DOHH2 (cell line): ENCODE results near the gene SNX22.

ENCODE experiments used
- H3F3A ChIP-seq: fragments of 200-600 bp; sonication (generic), shearing (Covaris generic); 2 replicates; pipeline ENCODE4 v1.6.0; 2016; ENCODE audit warnings: antibody characterized with exemption, mild to moderate bottlenecking; ENCODE audit not compliant: control insufficient read depth, insufficient read depth
- H3K27ac ChIP-seq: fragments of 200-600 bp; sonication (generic); 2 replicates; pipeline ENCODE4 v1.5.1; 2014; ENCODE audit warnings: low read depth, mild to moderate bottlenecking, low read length, moderate library complexity
- H3K27me3 ChIP-seq: fragments of 200-600 bp; sonication (generic); 2 replicates; pipeline ENCODE4 v1.6.1; 2014; ENCODE audit warnings: mild to moderate bottlenecking, low read length, mixed read lengths; ENCODE audit not compliant: control insufficient read depth
- H3K36me3 ChIP-seq: fragments of 200-600 bp; sonication (generic); 2 replicates; pipeline ENCODE4 v1.6.1; 2014; ENCODE audit warnings: mild to moderate bottlenecking, low read length, moderate library complexity, mixed read lengths; ENCODE audit not compliant: control insufficient read depth
- H3K4me1 ChIP-seq: fragments of 200-600 bp; sonication (generic); 2 replicates; pipeline ENCODE4 v1.6.1; 2014; ENCODE audit warnings: mild to moderate bottlenecking, low read length, mixed read lengths; ENCODE audit not compliant: control insufficient read depth
- H3K4me2 ChIP-seq: fragments of 200-600 bp; sonication (generic); 2 replicates; pipeline ENCODE4 v1.6.0; 2014; ENCODE audit warnings: mild to moderate bottlenecking, low read length, moderate library complexity
- H3K4me3 ChIP-seq: fragments of 200-600 bp; sonication (generic); 2 replicates; pipeline ENCODE4 v1.5.1; 2014; ENCODE audit warnings: mild to moderate bottlenecking, low read length, mixed read lengths
- H3K79me2 ChIP-seq: fragments of 200-600 bp; sonication (generic); 2 replicates; pipeline ENCODE4 v1.6.1; 2014; ENCODE audit warnings: mild to moderate bottlenecking, low read length, mixed read lengths; ENCODE audit not compliant: control insufficient read depth
- H3K9me2 ChIP-seq: fragments of 200-600 bp; sonication (generic); replicated peaks from 2 replicates; pipeline ENCODE4 v1.6.1; 2014; ENCODE audit warnings: mild to moderate bottlenecking, low read length, mixed read lengths; ENCODE audit not compliant: control insufficient read depth
- H3K9me3 ChIP-seq: fragments of 200-600 bp; sonication (generic); 2 replicates; pipeline ENCODE4 v1.6.1; 2014; ENCODE audit warnings: antibody characterized with exemption, low read length, mixed read lengths; ENCODE audit not compliant: control insufficient read depth, insufficient read depth
- H4K20me1 ChIP-seq: fragments of 200-600 bp; sonication (generic); 2 replicates; pipeline ENCODE4 v1.6.0; 2014; ENCODE audit warnings: low read depth, mild to moderate bottlenecking, antibody characterized with exemption, low read length, moderate library complexity; ENCODE audit not compliant: control insufficient read depth, insufficient read depth
- EZH2phosphoT487 ChIP-seq: fragments of 200-600 bp; sonication (generic); IDR thresholded peaks from 2 replicates; pipeline ENCODE4 v1.6.1; 2017; ENCODE audit warnings: borderline replicate concordance, mild to moderate bottlenecking, antibody characterized with exemption, low read length, moderate library complexity, mixed read lengths
- TF ChIP-seq, protein P1 (sequence below): fragments of 200-600 bp; sonication (generic); IDR thresholded peaks from one replicate; pipeline ENCODE4 v1.5.1; 2014; ENCODE audit warnings: antibody characterized with exemption, mild to moderate bottlenecking, low read depth, low read length; ENCODE audit not compliant: poor library complexity, severe bottlenecking

SNX22 gene

DNA sequence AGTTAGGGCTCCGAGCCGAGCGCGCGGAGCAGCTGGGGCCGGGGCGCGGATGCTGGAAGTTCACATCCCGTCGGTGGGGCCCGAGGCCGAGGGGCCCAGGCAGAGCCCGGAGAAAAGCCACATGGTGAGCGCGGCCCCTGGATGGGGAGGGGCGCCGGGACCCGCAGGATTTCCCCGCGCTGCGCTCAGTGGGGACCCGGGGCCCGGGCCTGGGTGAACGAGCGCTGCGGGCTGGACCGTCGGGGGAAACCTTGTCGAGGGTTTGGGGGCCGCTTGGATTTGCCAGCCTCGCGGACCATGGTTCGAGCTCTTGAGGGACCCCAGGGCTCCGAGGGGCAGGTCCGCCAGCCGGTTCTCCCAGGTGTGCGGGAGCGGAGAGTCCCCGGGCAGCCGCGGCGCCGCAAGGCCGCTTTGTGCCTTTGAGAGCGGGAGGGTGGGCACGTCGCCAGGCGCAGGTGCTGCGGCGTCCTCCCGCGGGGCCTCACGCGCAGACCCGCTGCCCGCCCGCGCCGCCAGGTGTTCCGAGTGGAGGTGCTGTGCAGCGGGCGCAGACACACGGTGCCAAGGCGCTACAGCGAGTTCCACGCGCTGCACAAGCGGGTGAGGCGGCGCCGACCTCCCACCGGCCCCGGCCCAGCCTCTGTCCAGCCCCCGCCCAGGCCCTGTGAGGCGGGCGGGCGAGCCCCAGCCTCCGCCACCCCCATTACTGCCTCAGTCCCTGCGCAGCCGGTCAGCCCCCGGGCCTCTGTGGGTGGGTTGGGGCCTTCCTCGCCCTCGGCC lies at the start of gene SNX22:
TSS of gene SNX22 (plus strand) at position 5 of the 780 bp plus-strand sequence. CDS start at position 50, 45 bp downstream.
- Histone ChIP-seq H4K20me1 (no peaks in the 10 kb centered on the region), H3K27me3 (no peaks in the 10 kb centered on the region), H3F3A (peaks cover 32% of the 10 kb centered on the region), H3K27ac (peak within 1 kb of the TSS; percentile 69), H3K4me1 (peaks cover 47% of the 10 kb centered on the region), H3K4me2 (peak within 1 kb of the TSS; percentile 79), H3K9me2 (no peaks in the 10 kb centered on the region), H3K4me3 (peak within 1 kb of the TSS; percentile 92), H3K36me3 (peaks cover 36% of the 10 kb centered on the region), H3K9me3 (no peaks in the 10 kb centered on the region), H3K79me2 (peaks cover 25% of the 10 kb centered on the region)
- no peak for TF ChIP-seq EZH2phosphoT487
- TF ChIP-seq, protein P1, sequence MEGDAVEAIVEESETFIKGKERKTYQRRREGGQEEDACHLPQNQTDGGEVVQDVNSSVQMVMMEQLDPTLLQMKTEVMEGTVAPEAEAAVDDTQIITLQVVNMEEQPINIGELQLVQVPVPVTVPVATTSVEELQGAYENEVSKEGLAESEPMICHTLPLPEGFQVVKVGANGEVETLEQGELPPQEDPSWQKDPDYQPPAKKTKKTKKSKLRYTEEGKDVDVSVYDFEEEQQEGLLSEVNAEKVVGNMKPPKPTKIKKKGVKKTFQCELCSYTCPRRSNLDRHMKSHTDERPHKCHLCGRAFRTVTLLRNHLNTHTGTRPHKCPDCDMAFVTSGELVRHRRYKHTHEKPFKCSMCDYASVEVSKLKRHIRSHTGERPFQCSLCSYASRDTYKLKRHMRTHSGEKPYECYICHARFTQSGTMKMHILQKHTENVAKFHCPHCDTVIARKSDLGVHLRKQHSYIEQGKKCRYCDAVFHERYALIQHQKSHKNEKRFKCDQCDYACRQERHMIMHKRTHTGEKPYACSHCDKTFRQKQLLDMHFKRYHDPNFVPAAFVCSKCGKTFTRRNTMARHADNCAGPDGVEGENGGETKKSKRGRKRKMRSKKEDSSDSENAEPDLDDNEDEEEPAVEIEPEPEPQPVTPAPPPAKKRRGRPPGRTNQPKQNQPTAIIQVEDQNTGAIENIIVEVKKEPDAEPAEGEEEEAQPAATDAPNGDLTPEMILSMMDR: no peak

DNA sequence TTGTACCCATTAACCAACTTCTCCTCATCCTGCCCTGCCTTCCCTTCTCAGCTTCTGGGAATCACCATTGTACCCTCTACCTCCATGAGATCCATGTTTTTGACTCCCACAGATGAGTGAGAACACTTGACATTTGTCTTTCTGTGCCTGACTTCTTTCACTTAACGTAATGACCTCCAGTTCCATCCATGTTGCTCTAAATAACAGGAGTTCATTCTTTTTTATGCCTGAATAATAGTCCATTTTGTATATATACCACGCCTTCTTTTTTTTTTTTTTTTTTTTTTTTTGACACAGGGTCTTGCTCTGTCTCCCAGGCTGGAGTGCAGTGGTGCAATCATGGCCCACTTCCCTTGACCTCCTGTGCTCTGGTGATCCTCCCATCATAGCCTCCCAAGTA lies 49.0 kb upstream of the SNX22 start:
- Histone ChIP-seq H3K9me3 (no peaks in the 10 kb centered on the region), H3K79me2 (peaks cover 99% of the 10 kb centered on the region), H4K20me1 (peaks cover 30% of the 10 kb centered on the region), H3K36me3 (peaks cover 16% of the 10 kb centered on the region), H3K27me3 (no peaks in the 10 kb centered on the region), H3K4me1 (peaks cover 28% of the 10 kb centered on the region), H3K9me2 (no peaks in the 10 kb centered on the region), H3K4me3 (no peak overlapping the region), H3K27ac (no peak overlapping the region), H3K4me2 (no peak overlapping the region), H3F3A (0 out of 2 replicates have a peak, but pooled peaks cover 2% of the 10 kb centered on the region)
- no peak for TF ChIP-seq EZH2phosphoT487
- TF ChIP-seq, protein P1: no peak

DNA sequence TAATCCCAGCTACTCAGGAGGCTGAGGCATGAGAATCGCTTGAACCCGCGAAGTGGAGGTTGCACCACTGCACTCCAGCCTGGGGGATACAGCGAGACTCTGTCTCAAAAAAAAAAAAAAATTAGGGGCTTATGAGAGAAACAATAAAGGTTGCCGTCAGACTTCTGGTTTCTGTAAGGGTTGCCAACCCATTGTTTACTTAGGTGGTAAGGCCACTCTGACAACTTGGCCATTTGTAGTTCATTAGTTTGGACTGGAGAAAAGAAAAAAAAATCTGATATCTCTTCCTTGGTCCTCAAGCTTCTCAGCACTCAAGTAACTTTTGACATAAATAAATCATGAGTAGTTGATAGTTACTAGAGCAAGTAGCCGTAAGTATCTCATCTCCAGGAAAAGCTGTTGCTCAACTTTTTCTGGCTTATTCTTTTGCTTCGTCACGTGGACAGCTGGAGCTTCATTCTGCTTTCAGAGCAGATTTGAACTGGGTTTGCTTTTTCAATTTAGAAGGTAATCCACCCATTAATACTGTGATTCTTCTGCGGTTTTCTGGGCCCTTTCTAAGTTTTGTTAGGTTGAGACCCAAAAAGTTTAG lies 46.3 kb upstream of the SNX22 start:
- Histone ChIP-seq H3K4me3 (no peak overlapping the region), H3K27ac (no peak overlapping the region)
- TF ChIP-seq, protein P1: no peak

More for the DNA sequence above, 46.3 kb upstream of the SNX22 start:
- Histone ChIP-seq H3K4me2 (no peak overlapping the region), H3K9me3 (no peaks in the 10 kb centered on the region), H4K20me1 (peaks cover 24% of the 10 kb centered on the region), H3K36me3 (0 out of 2 replicates have a peak, but pooled peaks cover 7% of the 10 kb centered on the region), H3F3A (0 out of 2 replicates have a peak, but pooled peaks cover 2% of the 10 kb centered on the region), H3K27me3 (no peaks in the 10 kb centered on the region), H3K9me2 (no peaks in the 10 kb centered on the region), H3K4me1 (peaks cover 21% of the 10 kb centered on the region), H3K79me2 (peaks cover 95% of the 10 kb centered on the region)
